Osteoblast (primary cell): ENCODE results near the gene PRKRA. TPM values are rescaled to one million over a fixed set of nuclear protein-coding genes. Genes with fewer than 3 reads are reported as not detected.

Experiments
- DNase-seq: peaks from one replicate; pipeline ENCODE4 v3.0.0; 2011; ENCODE audit warnings: low spot score, mixed read lengths; ENCODE audit not compliant: insufficient read length; ENCODE audit errors: missing footprints
- H2AFZ ChIP-seq: 2 replicates; pipeline ENCODE4 v1.6.0; 2011; ENCODE audit warnings: mild to moderate bottlenecking, low read length
- H3K27ac ChIP-seq: 2 replicates; pipeline ENCODE4 v1.5.1; 2011; ENCODE audit warnings: mild to moderate bottlenecking, low read depth, low read length, moderate library complexity
- H3K27me3 ChIP-seq: 2 replicates; pipeline ENCODE4 v1.6.0; 2012; ENCODE audit warnings: mild to moderate bottlenecking, control low read depth, inconsistent platforms, low read length, moderate library complexity; ENCODE audit not compliant: insufficient read depth
- H3K36me3 ChIP-seq: 2 replicates; pipeline ENCODE4 v1.5.1; 2011; ENCODE audit warnings: mild to moderate bottlenecking, low read length, control low read depth, moderate library complexity; ENCODE audit not compliant: insufficient read depth
- H3K4me1 ChIP-seq: 2 replicates; pipeline ENCODE4 v1.5.1; 2011; ENCODE audit warnings: mild to moderate bottlenecking, low read length, control low read depth, moderate library complexity; ENCODE audit not compliant: insufficient read depth
- H3K4me2 ChIP-seq: 2 replicates; pipeline ENCODE4 v1.6.0; 2011; ENCODE audit warnings: mild to moderate bottlenecking, low read length; ENCODE audit not compliant: insufficient read depth
- H3K4me3 ChIP-seq: fragments of 200-600 bp; sonication (generic); 3 replicates; pipeline ENCODE4 v1.5.1; 2012; ENCODE audit warnings: mild to moderate bottlenecking, low read length, inconsistent platforms; ENCODE audit not compliant: insufficient read depth
- H3K79me2 ChIP-seq: 2 replicates; pipeline ENCODE4 v1.6.0; 2012; ENCODE audit warnings: mild to moderate bottlenecking, low read length, control low read depth, inconsistent platforms; ENCODE audit not compliant: insufficient read depth
- H3K9me3 ChIP-seq: 2 replicates; pipeline ENCODE4 v1.5.1; 2011; ENCODE audit warnings: low read depth, low read length, control low read depth
- H4K20me1 ChIP-seq: 2 replicates; pipeline ENCODE4 v1.6.0; 2012; ENCODE audit warnings: mild to moderate bottlenecking, low read length, control low read depth; ENCODE audit not compliant: insufficient read depth
- CTCF ChIP-seq: IDR thresholded peaks from 2 replicates; pipeline ENCODE4 v1.5.1; 2011; ENCODE audit warnings: mild to moderate bottlenecking, low read depth, low read length, moderate library complexity; ENCODE audit errors: extremely low read depth
- total RNA-seq: library from RNA; depleted of rRNA; stranded (reverse); fragments of >200 nt; gene quantifications from 2 replicates; pipeline ENCODE4 v1.2.3, GENCODE V29; 2012

Gene PRKRA
- total RNA-seq, 1 donor, result 56.1 TPM

GRCh38 chr2:178441426-178441825 is 9.5 kb downstream of the PRKRA start:
- H3K36me3 ChIP-seq, result peaks cover 67% of the 10 kb centered on the region
- peak overlapping the region; percentile 1 for H3K27ac ChIP-seq
- H3K79me2 ChIP-seq, result peaks cover 15% of the 10 kb centered on the region
- no peak overlapping the region for H2AFZ ChIP-seq
- no peaks in the 10 kb centered on the region for H3K27me3 ChIP-seq
- DNase-seq, result no peak
- H4K20me1 ChIP-seq, result no peaks in the 10 kb centered on the region
- no peak for TF ChIP-seq CTCF
- no peak overlapping the region for H3K4me3 ChIP-seq
- H3K9me3 ChIP-seq, result no peaks in the 10 kb centered on the region
- no peak overlapping the region for H3K4me2 ChIP-seq
- no peaks in the 10 kb centered on the region for H3K4me1 ChIP-seq

GRCh38 chr2:178436662-178437061 is 14.3 kb downstream of the PRKRA start:
- H3K4me2 ChIP-seq, result no peak overlapping the region
- H3K27me3 ChIP-seq, result no peaks in the 10 kb centered on the region
- no peak overlapping the region for H3K4me3 ChIP-seq
- no peaks in the 10 kb centered on the region for H4K20me1 ChIP-seq
- peaks cover 69% of the 10 kb centered on the region for H3K36me3 ChIP-seq
- no peak for DNase-seq
- no peaks in the 10 kb centered on the region for H3K9me3 ChIP-seq
- no peak for TF ChIP-seq CTCF
- H3K79me2 ChIP-seq, result no peaks in the 10 kb centered on the region
- H2AFZ ChIP-seq, result no peak overlapping the region
- no peaks in the 10 kb centered on the region for H3K4me1 ChIP-seq
- H3K27ac ChIP-seq, result no peak overlapping the region

GRCh38 chr2:178429336-178429735 is 21.6 kb downstream of the PRKRA start:
- no peak for TF ChIP-seq CTCF
- Histone ChIP-seq H3K79me2 (no peaks in the 10 kb centered on the region), H3K9me3 (no peaks in the 10 kb centered on the region), H3K4me2 (no peak overlapping the region), H3K36me3 (peaks cover 47% of the 10 kb centered on the region), H3K4me3 (no peak overlapping the region), H3K27me3 (no peaks in the 10 kb centered on the region), H4K20me1 (no peaks in the 10 kb centered on the region), H2AFZ (no peak overlapping the region), H3K4me1 (peaks cover 8% of the 10 kb centered on the region), H3K27ac (no peak overlapping the region)
- DNase-seq, result no peak

GRCh38 chr2:178428396-178428806 is 22.6 kb downstream of the PRKRA start:
- H3K36me3 ChIP-seq, result peaks cover 38% of the 10 kb centered on the region
- H3K9me3 ChIP-seq, result no peaks in the 10 kb centered on the region
- no peaks in the 10 kb centered on the region for H3K27me3 ChIP-seq
- H3K4me3 ChIP-seq, result no peak overlapping the region
- H2AFZ ChIP-seq, result no peak overlapping the region
- H3K27ac ChIP-seq, result no peak overlapping the region
- DNase-seq, result no peak
- no peak overlapping the region for H3K4me2 ChIP-seq
- TF ChIP-seq CTCF, result no peak
- H3K79me2 ChIP-seq, result no peaks in the 10 kb centered on the region
- H4K20me1 ChIP-seq, result no peaks in the 10 kb centered on the region
- peaks cover 8% of the 10 kb centered on the region for H3K4me1 ChIP-seq
